Measurements from ENCODE around the gene ZNF609.

ZNF609 gene

GRCh38 chr15:64683378-64683777 lies 223.0 kb downstream of the ZNF609 start:
- no peak overlapping the region for H3K4me3 Mint-ChIP-seq
- no peak for DNase-seq (ENCODE audit: low spot score)
- H3K27ac Mint-ChIP-seq = no peak overlapping the region
- no peaks in the 10 kb centered on the region for H3K9me3 Mint-ChIP-seq
- H3K27me3 Mint-ChIP-seq (ENCODE audit: low read depth) = no peaks in the 10 kb centered on the region
- H3K4me1 Mint-ChIP-seq (ENCODE audit: low read depth) = no peaks in the 10 kb centered on the region
- peaks cover 53% of the 10 kb centered on the region for H3K36me3 Mint-ChIP-seq (ENCODE audit: low read depth)

- no peaks in the 10 kb centered on the region for H3K4me1 Mint-ChIP-seq (ENCODE audit: low read depth)
- no peak overlapping the region for H3K27ac Mint-ChIP-seq
- no peaks in the 10 kb centered on the region for H3K9me3 Mint-ChIP-seq
- peaks cover 44% of the 10 kb centered on the region for H3K36me3 Mint-ChIP-seq (ENCODE audit: low read depth)
- DNase-seq (ENCODE audit: low spot score) = no peak
- H3K27me3 Mint-ChIP-seq (ENCODE audit: low read depth) = no peaks in the 10 kb centered on the region
- no peak overlapping the region for H3K4me3 Mint-ChIP-seq
Measured at GRCh38 chr15:64685230-64685888, 225.0 kb downstream of the ZNF609 start.

GRCh38 chr15:64686130-64686735 lies 225.9 kb downstream of the ZNF609 start:
- peaks cover 40% of the 10 kb centered on the region for H3K36me3 Mint-ChIP-seq (ENCODE audit: low read depth)
- no peaks in the 10 kb centered on the region for H3K27me3 Mint-ChIP-seq (ENCODE audit: low read depth)
- DNase-seq (ENCODE audit: low spot score) = no peak
- H3K9me3 Mint-ChIP-seq = no peaks in the 10 kb centered on the region
- H3K4me1 Mint-ChIP-seq (ENCODE audit: low read depth) = no peaks in the 10 kb centered on the region
- no peak overlapping the region for H3K27ac Mint-ChIP-seq
- no peak overlapping the region for H3K4me3 Mint-ChIP-seq

GRCh38 chr15:64687172-64687571 lies 226.8 kb downstream of the ZNF609 start:
- no peak overlapping the region for H3K27ac Mint-ChIP-seq
- no peaks in the 10 kb centered on the region for H3K9me3 Mint-ChIP-seq
- H3K27me3 Mint-ChIP-seq (ENCODE audit: low read depth) = no peaks in the 10 kb centered on the region
- no peaks in the 10 kb centered on the region for H3K4me1 Mint-ChIP-seq (ENCODE audit: low read depth)
- peaks cover 37% of the 10 kb centered on the region for H3K36me3 Mint-ChIP-seq (ENCODE audit: low read depth)
- DNase-seq (ENCODE audit: low spot score) = no peak
- H3K4me3 Mint-ChIP-seq = no peak overlapping the region

- H3K27me3 Mint-ChIP-seq (ENCODE audit: low read depth) = no peaks in the 10 kb centered on the region
- H3K36me3 Mint-ChIP-seq (ENCODE audit: low read depth) = peaks cover 35% of the 10 kb centered on the region
- no peak overlapping the region for H3K27ac Mint-ChIP-seq
- no peak for DNase-seq (ENCODE audit: low spot score)
- H3K9me3 Mint-ChIP-seq = no peaks in the 10 kb centered on the region
- no peaks in the 10 kb centered on the region for H3K4me1 Mint-ChIP-seq (ENCODE audit: low read depth)
- no peak overlapping the region for H3K4me3 Mint-ChIP-seq
Measured at GRCh38 chr15:64687688-64688087, 227.3 kb downstream of the ZNF609 start.

GRCh38 chr15:64688770-64689169 lies 228.4 kb downstream of the ZNF609 start:
- Mint-ChIP-seq H3K9me3 (no peaks in the 10 kb centered on the region), H3K36me3 (ENCODE audit: low read depth) (peaks cover 34% of the 10 kb centered on the region), H3K27ac (no peak overlapping the region), H3K27me3 (ENCODE audit: low read depth) (no peaks in the 10 kb centered on the region), H3K4me1 (ENCODE audit: low read depth) (peaks cover 2% of the 10 kb centered on the region), H3K4me3 (no peak overlapping the region)
- DNase-seq (ENCODE audit: low spot score) = no peak

GRCh38 chr15:64690008-64690407 lies 229.6 kb downstream of the ZNF609 start:
- Mint-ChIP-seq H3K27me3 (ENCODE audit: low read depth) (no peaks in the 10 kb centered on the region), H3K27ac (peak overlapping the region; percentile 41), H3K9me3 (no peaks in the 10 kb centered on the region), H3K4me1 (ENCODE audit: low read depth) (peaks cover 2% of the 10 kb centered on the region), H3K36me3 (ENCODE audit: low read depth) (peaks cover 35% of the 10 kb centered on the region), H3K4me3 (no peak overlapping the region)
- no peak for DNase-seq (ENCODE audit: low spot score)

GRCh38 chr15:64690578-64691296 lies 230.4 kb downstream of the ZNF609 start:
- no peak overlapping the region for H3K4me3 Mint-ChIP-seq
- peak overlapping the region; percentile 10 for H3K27ac Mint-ChIP-seq
- H3K36me3 Mint-ChIP-seq (ENCODE audit: low read depth) = peaks cover 39% of the 10 kb centered on the region
- H3K27me3 Mint-ChIP-seq (ENCODE audit: low read depth) = no peaks in the 10 kb centered on the region
- no peaks in the 10 kb centered on the region for H3K9me3 Mint-ChIP-seq
- H3K4me1 Mint-ChIP-seq (ENCODE audit: low read depth) = peaks cover 6% of the 10 kb centered on the region
- DNase-seq (ENCODE audit: low spot score) = no peak

GRCh38 chr15:64691896-64692565 lies 231.7 kb downstream of the ZNF609 start:
- H3K4me1 Mint-ChIP-seq (ENCODE audit: low read depth) = peaks cover 6% of the 10 kb centered on the region
- no peaks in the 10 kb centered on the region for H3K27me3 Mint-ChIP-seq (ENCODE audit: low read depth)
- no peak overlapping the region for H3K27ac Mint-ChIP-seq
- no peaks in the 10 kb centered on the region for H3K9me3 Mint-ChIP-seq
- no peak overlapping the region for H3K4me3 Mint-ChIP-seq
- no peak for DNase-seq (ENCODE audit: low spot score)
- peaks cover 32% of the 10 kb centered on the region for H3K36me3 Mint-ChIP-seq (ENCODE audit: low read depth)

GRCh38 chr15:64693134-64693533 lies 232.8 kb downstream of the ZNF609 start:
- Mint-ChIP-seq H3K27ac (peak overlapping the region; percentile 67), H3K36me3 (ENCODE audit: low read depth) (peaks cover 22% of the 10 kb centered on the region), H3K9me3 (no peaks in the 10 kb centered on the region), H3K27me3 (ENCODE audit: low read depth) (no peaks in the 10 kb centered on the region), H3K4me1 (ENCODE audit: low read depth) (peaks cover 12% of the 10 kb centered on the region), H3K4me3 (no peak overlapping the region)
- DNase-seq (ENCODE audit: low spot score) = no peak

GRCh38 chr15:64694816-64695215 lies 234.4 kb downstream of the ZNF609 start:
- Mint-ChIP-seq H3K27me3 (ENCODE audit: low read depth) (no peaks in the 10 kb centered on the region), H3K4me1 (ENCODE audit: low read depth) (peaks cover 25% of the 10 kb centered on the region), H3K36me3 (ENCODE audit: low read depth) (peaks cover 17% of the 10 kb centered on the region), H3K27ac (no peak overlapping the region), H3K4me3 (no peak overlapping the region), H3K9me3 (no peaks in the 10 kb centered on the region)
- no peak for DNase-seq (ENCODE audit: low spot score)

- Mint-ChIP-seq H3K27me3 (ENCODE audit: low read depth) (no peaks in the 10 kb centered on the region), H3K4me3 (no peak overlapping the region), H3K4me1 (ENCODE audit: low read depth) (peaks cover 31% of the 10 kb centered on the region), H3K9me3 (no peaks in the 10 kb centered on the region), H3K36me3 (ENCODE audit: low read depth) (peaks cover 18% of the 10 kb centered on the region), H3K27ac (no peak overlapping the region)
- DNase-seq (ENCODE audit: low spot score) = no peak
Measured at GRCh38 chr15:64695561-64695992, 235.2 kb downstream of the ZNF609 start.

GRCh38 chr15:64696481-64696880 lies 236.1 kb downstream of the ZNF609 start:
- Mint-ChIP-seq H3K36me3 (ENCODE audit: low read depth) (peaks cover 13% of the 10 kb centered on the region), H3K4me3 (no peak overlapping the region), H3K27ac (no peak overlapping the region), H3K4me1 (ENCODE audit: low read depth) (peaks cover 39% of the 10 kb centered on the region), H3K9me3 (no peaks in the 10 kb centered on the region), H3K27me3 (ENCODE audit: low read depth) (no peaks in the 10 kb centered on the region)
- no peak for DNase-seq (ENCODE audit: low spot score)

- H3K4me1 Mint-ChIP-seq (ENCODE audit: low read depth) = peaks cover 46% of the 10 kb centered on the region
- H3K27me3 Mint-ChIP-seq (ENCODE audit: low read depth) = no peaks in the 10 kb centered on the region
- no peaks in the 10 kb centered on the region for H3K9me3 Mint-ChIP-seq
- peak overlapping the region; percentile 32 for H3K27ac Mint-ChIP-seq
- DNase-seq (ENCODE audit: low spot score) = peak; percentile 57
- H3K4me3 Mint-ChIP-seq = no peak overlapping the region
- H3K36me3 Mint-ChIP-seq (ENCODE audit: low read depth) = peaks cover 10% of the 10 kb centered on the region
Measured at GRCh38 chr15:64697911-64698369, 237.6 kb downstream of the ZNF609 start.
